SK-N-SH (cell line): ENCODE measurements around the gene SPSB1. TPM values are rescaled to one million over a fixed set of nuclear protein-coding genes. Genes with fewer than 3 reads are reported as not detected.

Experiments
- CTCF ChIA-PET: fragments of 300-600, 350-600 bp; formaldehyde crosslinking; extraction: SDS; loops from one replicate; lab custom pipeline; 2021; lab: Yijun Ruan, JAX
- POLR2A ChIA-PET: fragments of 350-600 bp; sonication (Branson Sonifier 250); formaldehyde crosslinking; extraction: SDS; loops from one replicate; lab custom pipeline; 2020; ENCODE audit warnings: antibody characterized with exemption, inconsistent platforms; lab: Yijun Ruan, JAX
- DNase-seq: peaks from one replicate; pipeline ENCODE4 v3.0.0; 2012
- H2AFZ ChIP-seq: fragments of 200-600 bp; sonication (generic); 2 replicates; pipeline ENCODE4 v1.8.1; 2016; ENCODE audit warnings: antibody characterized with exemption, mild to moderate bottlenecking, low read depth
- H3F3A ChIP-seq: fragments of 200-600 bp; sonication (generic); replicated peaks from 2 replicates; pipeline ENCODE3; 2016; ENCODE audit warnings: antibody characterized with exemption, mild to moderate bottlenecking; ENCODE audit not compliant: insufficient read depth
- H3K27ac ChIP-seq, 2 experiments: fragments of 200-500 bp in 1 of 2; fragments of 200-600 bp in 1 of 2; sonication (Bioruptor generic) in 1 of 2; sonication (generic), shearing (Covaris generic) in 1 of 2; 2 replicates each; pipeline versions ENCODE4 v1.5.1 to v1.6.1; 2014 to 2016; ENCODE audit warnings: low read depth in 2 of 2, inconsistent platforms in 1 of 2, low read length in 1 of 2, mild to moderate bottlenecking in 1 of 2, mixed read lengths in 1 of 2
- H3K27me3 ChIP-seq: fragments of 200-600 bp; sonication (generic), shearing (Covaris generic); 2 replicates; pipeline ENCODE4 v1.6.1; 2016; ENCODE audit warnings: mixed run types; ENCODE audit not compliant: insufficient read depth
- H3K36me3 ChIP-seq, 2 experiments: fragments of 200-500 bp in 1 of 2; fragments of 200-600 bp in 1 of 2; sonication (Bioruptor generic) in 1 of 2; sonication (generic) in 1 of 2; replicated peaks in 1 of 2; 2 replicates each; pipeline versions ENCODE3 to v1.5.1; 2014 to 2016; ENCODE audit warnings: low read length in 1 of 2, mild to moderate bottlenecking in 1 of 2; ENCODE audit not compliant: insufficient read depth in 2 of 2, control insufficient read depth in 1 of 2
- H3K4me1 ChIP-seq, 2 experiments: fragments of 200-500 bp in 1 of 2; fragments of 200-600 bp in 1 of 2; sonication (Bioruptor generic) in 1 of 2; sonication (generic), shearing (Covaris generic) in 1 of 2; 2 replicates each; pipeline versions ENCODE4 v1.5.1 to v1.6.1; 2014 to 2016; ENCODE audit warnings: low read depth in 1 of 2, low read length in 1 of 2, mixed run types in 1 of 2; ENCODE audit not compliant: insufficient read depth in 2 of 2, control insufficient read depth in 1 of 2
- H3K4me2 ChIP-seq: fragments of 200-600 bp; sonication (generic), shearing (Covaris generic); 2 replicates; pipeline ENCODE4 v1.6.1; 2017; ENCODE audit warnings: mixed run types
- H3K4me3 ChIP-seq, 2 experiments: fragments of 200-500 bp in 1 of 2; fragments of 200-600 bp in 1 of 2; sonication (Bioruptor generic) in 1 of 2; sonication (generic), shearing (Covaris generic) in 1 of 2; 2 replicates each; pipeline versions ENCODE4 v1.5.1 to v1.8.1; 2014 to 2016; ENCODE audit warnings: low read depth in 2 of 2, inconsistent platforms in 1 of 2, low read length in 1 of 2, mild to moderate bottlenecking in 1 of 2, mixed read lengths in 1 of 2, moderate library complexity in 1 of 2
- H3K79me2 ChIP-seq: fragments of 200-600 bp; sonication (generic); 2 replicates; pipeline ENCODE4 v1.8.1; 2017; ENCODE audit warnings: mild to moderate bottlenecking; ENCODE audit not compliant: insufficient read depth
- H3K9ac ChIP-seq: fragments of 200-600 bp; sonication (generic); 2 replicates; pipeline ENCODE4 v1.6.1; 2017; ENCODE audit warnings: mixed run types
- H3K9me2 ChIP-seq: fragments of 200-600 bp; sonication (generic); 2 replicates; pipeline ENCODE4 v1.6.1; 2017; ENCODE audit warnings: mixed run types
- H3K9me3 ChIP-seq: fragments of 200-600 bp; sonication (generic); 2 replicates; pipeline ENCODE4 v1.6.1; 2017; ENCODE audit warnings: mixed run types, mild to moderate bottlenecking, moderate library complexity
- H4K20me1 ChIP-seq: fragments of 200-600 bp; sonication (generic); 2 replicates; pipeline ENCODE4 v1.6.1; 2017; ENCODE audit warnings: mild to moderate bottlenecking, mixed run types; ENCODE audit not compliant: insufficient read depth
- CHD2 ChIP-seq: fragments of 150-350 bp; IDR thresholded peaks from 2 replicates; pipeline ENCODE4 v1.6.1; 2018; ENCODE audit warnings: low read length; ENCODE audit not compliant: partially characterized antibody
- ELF1 ChIP-seq: IDR thresholded peaks from 2 replicates; pipeline ENCODE4 v1.4.0; 2012
- EZH2phosphoT487 ChIP-seq: fragments of 200-600 bp; sonication (generic); IDR thresholded peaks from 2 replicates; pipeline ENCODE4 v1.6.1; 2017; ENCODE audit warnings: low read depth, mixed run types, mild to moderate bottlenecking, antibody characterized with exemption, moderate library complexity, borderline replicate concordance
- GABPA ChIP-seq: IDR thresholded peaks from 2 replicates; pipeline ENCODE4 v1.4.0; 2012; ENCODE audit warnings: low read depth, mild to moderate bottlenecking
- GATA2 ChIP-seq: sonication (generic); formaldehyde crosslinking; IDR thresholded peaks from 2 replicates; pipeline ENCODE4 v1.5.0; 2020; ENCODE audit warnings: mild to moderate bottlenecking, missing genetic modification reagents
- JUND ChIP-seq: IDR thresholded peaks from 2 replicates; pipeline ENCODE4 v1.4.0; 2012
- MEF2A ChIP-seq: IDR thresholded peaks from 2 replicates; pipeline ENCODE4 v1.4.0; 2012; ENCODE audit warnings: low read depth, borderline replicate concordance
- MXI1 ChIP-seq: IDR thresholded peaks from 2 replicates; pipeline ENCODE4 v1.6.1; 2012; ENCODE audit warnings: mild to moderate bottlenecking, low read depth, low read length, improper control_type of control experiment
- POLR2AphosphoS5 ChIP-seq: IDR thresholded peaks from 2 replicates; pipeline ENCODE4 v1.6.1; 2012; ENCODE audit warnings: low read depth, low read length
- RAD21 ChIP-seq: IDR thresholded peaks from 2 replicates; pipeline ENCODE4 v1.6.1; 2012; ENCODE audit warnings: mild to moderate bottlenecking, low read length
- RFX5 ChIP-seq: IDR thresholded peaks from 2 replicates; pipeline ENCODE4 v1.6.1; 2012; ENCODE audit warnings: mild to moderate bottlenecking, improper control_type of control experiment, low read length
- RXRA ChIP-seq: IDR thresholded peaks from 2 replicates; pipeline ENCODE4 v1.4.0; 2012; ENCODE audit warnings: low read depth, mild to moderate bottlenecking, borderline replicate concordance
- TCF12 ChIP-seq: IDR thresholded peaks from 2 replicates; pipeline ENCODE4 v1.4.0; 2012
- WGBS: methylation state at CpG from one replicate; pipeline ENCODE4 v1.1.6; 2017; ENCODE audit warnings: low lambda C conversion rate; 5-methylcytosine and 5-hydroxymethylcytosine counted together
- polyA plus RNA-seq, 3 experiments: library from polyadenylated mRNA; depleted of rRNA; stranded (reverse); fragments of >200 nt; gene quantifications; 2 replicates each; pipeline ENCODE4 v1.2.3, GENCODE V29; 2012
- TF ChIP-seq, protein P1 (sequence below): fragments of 150-350 bp; IDR thresholded peaks from 2 replicates; pipeline ENCODE4 v1.6.1; 2016; ENCODE audit warnings: mild to moderate bottlenecking, low read depth, low read length
- TF ChIP-seq, protein P2 (sequence below): IDR thresholded peaks from 2 replicates; pipeline ENCODE4; 2012
- TF ChIP-seq, protein P3 (sequence below): fragments of 200-600 bp; sonication (generic); IDR thresholded peaks from 2 replicates; pipeline ENCODE4 v1.6.1; 2017; ENCODE audit warnings: antibody characterized with exemption, mild to moderate bottlenecking, moderate library complexity

The SPSB1 gene
- polyA plus RNA-seq, 1 of the 3 experiments (the other 2 are of a cell fraction) = 9.2 TPM

DNA sequence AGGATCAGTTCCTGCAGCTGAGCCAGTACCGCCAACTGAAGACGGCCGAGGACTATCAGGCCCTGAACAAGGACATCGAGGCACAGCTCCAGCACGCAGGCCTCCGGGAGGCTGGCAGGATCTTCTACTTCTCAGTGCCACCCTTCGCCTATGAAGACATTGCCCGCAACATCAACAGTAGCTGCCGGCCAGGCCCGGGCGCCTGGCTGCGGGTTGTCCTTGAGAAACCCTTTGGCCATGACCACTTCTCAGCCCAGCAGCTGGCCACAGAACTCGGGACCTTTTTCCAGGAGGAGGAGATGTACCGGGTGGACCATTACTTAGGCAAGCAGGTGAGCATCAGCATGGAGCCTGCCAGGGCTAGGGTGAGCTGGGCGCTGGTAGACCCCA lies 47.5 kb upstream of the SPSB1 start:
- peaks cover under 1% of the 10 kb centered on the region for H3F3A ChIP-seq
- H3K4me3 ChIP-seq = no peak overlapping the region
- WGBS = 100% methylated on average over 2 of the region's 15 CpGs
- no peak overlapping the region for H3K9ac ChIP-seq
- ChIA-PET CTCF (interaction anchor here (0.8 to 2.8 kb wide), 6 partner anchors 11 to 246 kb away, joined by 3 to 15 read pairs (median 4); partner anchors contain the start of gene H6PD), POLR2A (no interaction called here)
- no peaks in the 10 kb centered on the region; the same call in 1 of the 2 replicates for H4K20me1 ChIP-seq
- 0 out of 2 replicates have a peak, but pooled peaks cover 4% of the 10 kb centered on the region for H3K79me2 ChIP-seq
- no peak for DNase-seq
- TF ChIP-seq CHD2 (no peak), MXI1 (no peak), JUND (no peak)
- TF ChIP-seq, protein P1, sequence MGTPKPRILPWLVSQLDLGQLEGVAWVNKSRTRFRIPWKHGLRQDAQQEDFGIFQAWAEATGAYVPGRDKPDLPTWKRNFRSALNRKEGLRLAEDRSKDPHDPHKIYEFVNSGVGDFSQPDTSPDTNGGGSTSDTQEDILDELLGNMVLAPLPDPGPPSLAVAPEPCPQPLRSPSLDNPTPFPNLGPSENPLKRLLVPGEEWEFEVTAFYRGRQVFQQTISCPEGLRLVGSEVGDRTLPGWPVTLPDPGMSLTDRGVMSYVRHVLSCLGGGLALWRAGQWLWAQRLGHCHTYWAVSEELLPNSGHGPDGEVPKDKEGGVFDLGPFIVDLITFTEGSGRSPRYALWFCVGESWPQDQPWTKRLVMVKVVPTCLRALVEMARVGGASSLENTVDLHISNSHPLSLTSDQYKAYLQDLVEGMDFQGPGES = no peak
- TF ChIP-seq, protein P2, sequence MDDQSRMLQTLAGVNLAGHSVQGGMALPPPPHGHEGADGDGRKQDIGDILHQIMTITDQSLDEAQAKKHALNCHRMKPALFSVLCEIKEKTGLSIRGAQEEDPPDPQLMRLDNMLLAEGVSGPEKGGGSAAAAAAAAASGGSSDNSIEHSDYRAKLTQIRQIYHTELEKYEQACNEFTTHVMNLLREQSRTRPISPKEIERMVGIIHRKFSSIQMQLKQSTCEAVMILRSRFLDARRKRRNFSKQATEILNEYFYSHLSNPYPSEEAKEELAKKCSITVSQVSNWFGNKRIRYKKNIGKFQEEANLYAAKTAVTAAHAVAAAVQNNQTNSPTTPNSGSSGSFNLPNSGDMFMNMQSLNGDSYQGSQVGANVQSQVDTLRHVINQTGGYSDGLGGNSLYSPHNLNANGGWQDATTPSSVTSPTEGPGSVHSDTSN = no peak
- no peak overlapping the region for H3K27ac ChIP-seq
- no peak overlapping the region for H2AFZ ChIP-seq
- peaks cover 4 to 28% of the 10 kb centered on the region in 2 experiments for H3K36me3 ChIP-seq
- H3K27me3 ChIP-seq = no peaks in the 10 kb centered on the region
- no peak overlapping the region for H3K4me2 ChIP-seq
- no peaks in the 10 kb centered on the region; a peak in 1 of 4 replicates for H3K4me1 ChIP-seq
- no peaks in the 10 kb centered on the region for H3K9me3 ChIP-seq
- no peaks in the 10 kb centered on the region for H3K9me2 ChIP-seq

DNA sequence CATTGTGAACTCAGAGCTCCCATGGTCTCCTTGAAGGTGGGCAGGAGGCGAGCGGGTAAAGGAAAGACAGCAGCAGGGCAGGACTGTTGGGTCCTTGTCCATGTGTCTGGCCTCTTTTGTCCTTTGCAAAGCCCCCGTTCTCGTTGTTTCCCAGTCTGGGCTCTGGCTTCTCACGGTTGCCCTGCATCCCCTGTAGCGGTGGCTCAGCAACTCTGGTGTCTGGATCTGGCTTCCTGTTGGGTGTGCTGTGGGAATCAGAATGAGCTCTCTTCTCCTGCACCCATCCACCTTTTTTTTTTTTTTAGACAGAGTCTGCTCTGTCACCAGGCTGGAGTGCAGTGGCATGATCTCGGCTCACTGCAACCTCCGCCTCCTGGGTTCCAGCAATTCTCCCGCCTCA lies 47.0 kb upstream of the SPSB1 start:
- WGBS = 98% methylated on average over 7 of the region's 9 CpGs

More for the DNA sequence above, 47.0 kb upstream of the SPSB1 start:
- H3K9me2 ChIP-seq = no peaks in the 10 kb centered on the region
- TF ChIP-seq MEF2A (no peak), RAD21 (no peak), RXRA (no peak), EZH2phosphoT487 (no peak), RFX5 (no peak), TCF12 (no peak), MXI1 (no peak), ELF1 (no peak), GATA2 (CRISPR knock-in tag) (no peak), POLR2AphosphoS5 (no peak), GABPA (no peak)
- TF ChIP-seq, protein P1 = no peak
- TF ChIP-seq, protein P3, sequence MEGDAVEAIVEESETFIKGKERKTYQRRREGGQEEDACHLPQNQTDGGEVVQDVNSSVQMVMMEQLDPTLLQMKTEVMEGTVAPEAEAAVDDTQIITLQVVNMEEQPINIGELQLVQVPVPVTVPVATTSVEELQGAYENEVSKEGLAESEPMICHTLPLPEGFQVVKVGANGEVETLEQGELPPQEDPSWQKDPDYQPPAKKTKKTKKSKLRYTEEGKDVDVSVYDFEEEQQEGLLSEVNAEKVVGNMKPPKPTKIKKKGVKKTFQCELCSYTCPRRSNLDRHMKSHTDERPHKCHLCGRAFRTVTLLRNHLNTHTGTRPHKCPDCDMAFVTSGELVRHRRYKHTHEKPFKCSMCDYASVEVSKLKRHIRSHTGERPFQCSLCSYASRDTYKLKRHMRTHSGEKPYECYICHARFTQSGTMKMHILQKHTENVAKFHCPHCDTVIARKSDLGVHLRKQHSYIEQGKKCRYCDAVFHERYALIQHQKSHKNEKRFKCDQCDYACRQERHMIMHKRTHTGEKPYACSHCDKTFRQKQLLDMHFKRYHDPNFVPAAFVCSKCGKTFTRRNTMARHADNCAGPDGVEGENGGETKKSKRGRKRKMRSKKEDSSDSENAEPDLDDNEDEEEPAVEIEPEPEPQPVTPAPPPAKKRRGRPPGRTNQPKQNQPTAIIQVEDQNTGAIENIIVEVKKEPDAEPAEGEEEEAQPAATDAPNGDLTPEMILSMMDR = no peak
- no peak overlapping the region for H3K9ac ChIP-seq
- peaks cover 0 to 25% of the 10 kb centered on the region in 2 experiments for H3K36me3 ChIP-seq
- H3K4me3 ChIP-seq = no peak overlapping the region
- DNase-seq = no peak
- no peaks in the 10 kb centered on the region for H3K27me3 ChIP-seq
- no peaks in the 10 kb centered on the region for H3F3A ChIP-seq
- ChIA-PET CTCF (interaction anchor here (1.3 to 2.8 kb wide), 4 partner anchors 11 to 246 kb away, joined by 4 to 15 read pairs (median 6); partner anchors contain the start of gene H6PD), POLR2A (no interaction called here)
- H4K20me1 ChIP-seq = no peaks in the 10 kb centered on the region; the same call in 1 of the 2 replicates
- no peaks in the 10 kb centered on the region for H3K9me3 ChIP-seq
- H3K4me1 ChIP-seq = peaks cover 0 to 3% of the 10 kb centered on the region in 2 experiments; a peak in 1 of 4 replicates
- H3K4me2 ChIP-seq = no peak overlapping the region
- no peak overlapping the region for H2AFZ ChIP-seq
- H3K27ac ChIP-seq = no peak overlapping the region
- H3K79me2 ChIP-seq = no peaks in the 10 kb centered on the region
